Measurements from ENCODE around the gene TACC2.

The TACC2 gene

DNA sequence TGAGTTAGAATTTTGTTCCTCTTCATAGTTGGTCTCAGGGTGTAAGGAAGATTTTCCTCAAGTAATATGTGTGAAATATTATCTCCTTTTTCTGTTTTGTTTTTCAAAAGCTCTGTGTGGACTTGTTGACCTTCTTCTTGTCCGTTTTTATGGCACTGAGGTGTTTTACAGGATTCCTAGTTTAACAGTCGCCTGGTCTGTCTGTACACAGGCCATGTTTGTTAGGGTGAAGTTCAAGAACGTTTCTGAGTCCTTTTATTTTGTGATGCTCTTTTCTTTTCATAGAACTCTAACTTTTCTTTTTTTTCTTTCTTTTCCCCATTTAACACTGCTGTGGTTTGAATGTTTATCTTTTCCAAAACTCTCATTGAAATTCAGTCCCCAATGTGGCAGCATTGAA, 18.5 kb downstream of the TACC2 start:
- Histone ChIP-seq H3K9me2 (replicated peaks; ENCODE audit: insufficient read depth, low read length) (no peaks in the 10 kb centered on the region), H3K79me2 (ENCODE audit: insufficient read depth, low read length) (no peaks in the 10 kb centered on the region), H4K20me1 (ENCODE audit: low read depth, low read length) (no peaks in the 10 kb centered on the region), H3K9me3 (ENCODE audit: insufficient read depth, low read length) (no peaks in the 10 kb centered on the region), H3K4me3 (ENCODE audit: insufficient read depth, low read length, poor library complexity, severe bottlenecking) (no peak overlapping the region), H3F3A (ENCODE audit: insufficient read depth) (no peaks in the 10 kb centered on the region), H3K4me2 (ENCODE audit: low read depth, low read length, poor library complexity, severe bottlenecking) (no peak overlapping the region), H3K27ac (ENCODE audit: low read depth, low read length) (no peak overlapping the region), H2AFZ (ENCODE audit: low read depth, low read length, severe bottlenecking) (no peak overlapping the region), H3K9ac (ENCODE audit: low read length) (no peak overlapping the region), H3K27me3 (ENCODE audit: low read length) (no peaks in the 10 kb centered on the region), H3K36me3 (ENCODE audit: low read length) (no peaks in the 10 kb centered on the region)
- no peak for TF ChIP-seq EZH2phosphoT487 (conservative IDR thresholded peaks at IDR 0.05; ENCODE audit: low read length)
- TF ChIP-seq, protein P1, sequence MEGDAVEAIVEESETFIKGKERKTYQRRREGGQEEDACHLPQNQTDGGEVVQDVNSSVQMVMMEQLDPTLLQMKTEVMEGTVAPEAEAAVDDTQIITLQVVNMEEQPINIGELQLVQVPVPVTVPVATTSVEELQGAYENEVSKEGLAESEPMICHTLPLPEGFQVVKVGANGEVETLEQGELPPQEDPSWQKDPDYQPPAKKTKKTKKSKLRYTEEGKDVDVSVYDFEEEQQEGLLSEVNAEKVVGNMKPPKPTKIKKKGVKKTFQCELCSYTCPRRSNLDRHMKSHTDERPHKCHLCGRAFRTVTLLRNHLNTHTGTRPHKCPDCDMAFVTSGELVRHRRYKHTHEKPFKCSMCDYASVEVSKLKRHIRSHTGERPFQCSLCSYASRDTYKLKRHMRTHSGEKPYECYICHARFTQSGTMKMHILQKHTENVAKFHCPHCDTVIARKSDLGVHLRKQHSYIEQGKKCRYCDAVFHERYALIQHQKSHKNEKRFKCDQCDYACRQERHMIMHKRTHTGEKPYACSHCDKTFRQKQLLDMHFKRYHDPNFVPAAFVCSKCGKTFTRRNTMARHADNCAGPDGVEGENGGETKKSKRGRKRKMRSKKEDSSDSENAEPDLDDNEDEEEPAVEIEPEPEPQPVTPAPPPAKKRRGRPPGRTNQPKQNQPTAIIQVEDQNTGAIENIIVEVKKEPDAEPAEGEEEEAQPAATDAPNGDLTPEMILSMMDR (IDR thresholded peaks at IDR 0.05; ENCODE audit: insufficient read depth, low read length, poor library complexity, severe bottlenecking) = no peak

DNA sequence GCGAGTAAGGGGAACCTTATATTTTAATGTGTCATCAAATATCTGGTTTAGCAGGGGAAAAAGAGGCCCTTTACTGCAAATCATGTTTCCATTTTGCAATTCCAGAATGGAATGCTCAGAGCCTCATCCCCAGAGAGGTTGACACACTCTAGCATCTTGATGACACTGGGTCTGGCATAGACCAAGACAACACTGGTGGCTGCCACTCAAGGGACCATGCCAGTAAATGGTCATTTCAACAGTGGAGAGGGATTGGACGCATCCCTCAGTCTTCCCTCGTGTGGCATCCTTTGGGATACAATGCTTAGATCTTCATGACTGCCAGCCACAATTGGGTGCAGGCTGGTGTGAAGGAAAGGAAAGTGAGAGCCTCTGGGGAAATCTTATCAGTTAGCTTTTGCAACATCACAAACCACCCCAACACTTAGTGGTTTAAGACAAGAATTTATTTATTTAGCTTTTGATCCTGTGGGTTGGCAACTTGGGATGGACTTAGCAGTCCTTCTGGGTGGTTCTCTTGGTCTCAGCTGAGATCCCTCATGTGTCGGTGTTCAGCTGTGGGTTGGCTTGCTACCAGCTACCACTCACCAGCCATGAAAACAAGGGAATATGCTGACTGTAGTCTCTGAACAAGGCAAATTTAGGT, 21.6 kb downstream of the TACC2 start:
- Histone ChIP-seq H3K36me3 (ENCODE audit: low read length) (no peaks in the 10 kb centered on the region), H3K4me2 (ENCODE audit: low read depth, low read length, poor library complexity, severe bottlenecking) (no peak overlapping the region), H3K9ac (ENCODE audit: low read length) (no peak overlapping the region), H3K27me3 (ENCODE audit: low read length) (no peaks in the 10 kb centered on the region), H3K9me2 (replicated peaks; ENCODE audit: insufficient read depth, low read length) (no peaks in the 10 kb centered on the region), H3F3A (ENCODE audit: insufficient read depth) (no peaks in the 10 kb centered on the region), H4K20me1 (ENCODE audit: low read depth, low read length) (no peaks in the 10 kb centered on the region), H3K27ac (ENCODE audit: low read depth, low read length) (no peak overlapping the region), H3K9me3 (ENCODE audit: insufficient read depth, low read length) (no peaks in the 10 kb centered on the region), H3K79me2 (ENCODE audit: insufficient read depth, low read length) (no peaks in the 10 kb centered on the region), H3K4me3 (ENCODE audit: insufficient read depth, low read length, poor library complexity, severe bottlenecking) (no peak overlapping the region), H2AFZ (ENCODE audit: low read depth, low read length, severe bottlenecking) (no peak overlapping the region)
- TF ChIP-seq EZH2phosphoT487 (conservative IDR thresholded peaks at IDR 0.05; ENCODE audit: low read length) = no peak
- TF ChIP-seq, protein P1 (IDR thresholded peaks at IDR 0.05; ENCODE audit: insufficient read depth, low read length, poor library complexity, severe bottlenecking) = no peak

- Histone ChIP-seq H3K79me2 (ENCODE audit: insufficient read depth, low read length) (no peaks in the 10 kb centered on the region), H3K27me3 (ENCODE audit: low read length) (no peaks in the 10 kb centered on the region), H3K27ac (ENCODE audit: low read depth, low read length) (no peak overlapping the region), H3K9ac (ENCODE audit: low read length) (no peak overlapping the region), H3F3A (ENCODE audit: insufficient read depth) (no peaks in the 10 kb centered on the region), H3K9me2 (replicated peaks; ENCODE audit: insufficient read depth, low read length) (no peaks in the 10 kb centered on the region), H3K9me3 (ENCODE audit: insufficient read depth, low read length) (no peaks in the 10 kb centered on the region), H4K20me1 (ENCODE audit: low read depth, low read length) (no peaks in the 10 kb centered on the region), H2AFZ (ENCODE audit: low read depth, low read length, severe bottlenecking) (no peak overlapping the region), H3K36me3 (ENCODE audit: low read length) (no peaks in the 10 kb centered on the region), H3K4me2 (ENCODE audit: low read depth, low read length, poor library complexity, severe bottlenecking) (no peak overlapping the region), H3K4me3 (ENCODE audit: insufficient read depth, low read length, poor library complexity, severe bottlenecking) (no peak overlapping the region)
- no peak for TF ChIP-seq EZH2phosphoT487 (conservative IDR thresholded peaks at IDR 0.05; ENCODE audit: low read length)
- TF ChIP-seq, protein P1 (IDR thresholded peaks at IDR 0.05; ENCODE audit: insufficient read depth, low read length, poor library complexity, severe bottlenecking) = no peak
These were observed 23.8 kb downstream of the TACC2 start for GRCh38 chr10:122012731-122013130.
